SU-DHL-6 (cell line): ENCODE results near the gene FMNL1.

Experiments used
- H2AFZ ChIP-seq: fragments of 200-600 bp; sonication (generic); 2 replicates; pipeline ENCODE4 v1.6.1; 2014; ENCODE audit warnings: low read depth, mild to moderate bottlenecking, moderate library complexity, mixed read lengths, antibody characterized with exemption, low read length; ENCODE audit not compliant: severe bottlenecking
- H3F3A ChIP-seq: fragments of 200-600 bp; shearing (Covaris generic); 2 replicates; pipeline ENCODE4 v1.6.0; 2016; ENCODE audit warnings: antibody characterized with exemption, mild to moderate bottlenecking; ENCODE audit not compliant: insufficient read depth
- H3K27ac ChIP-seq: fragments of 200-600 bp; sonication (generic); 2 replicates; pipeline ENCODE4 v1.5.1; 2016; ENCODE audit warnings: low read depth, mild to moderate bottlenecking, low read length, moderate library complexity, mixed read lengths
- H3K27me3 ChIP-seq: fragments of 200-600 bp; sonication (generic), shearing (Covaris generic); 2 replicates; pipeline ENCODE4 v1.6.0; 2014; ENCODE audit warnings: mild to moderate bottlenecking, low read length
- H3K36me3 ChIP-seq: fragments of 200-600 bp; sonication (generic); 2 replicates; pipeline ENCODE4 v1.6.1; 2014; ENCODE audit warnings: mild to moderate bottlenecking, low read length, mixed read lengths
- H3K4me2 ChIP-seq: fragments of 300-600, 200-600 bp; shearing (Covaris generic), sonication (generic); 2 replicates; pipeline ENCODE4 v1.6.0; 2014; ENCODE audit warnings: low read length, low read depth, mild to moderate bottlenecking; ENCODE audit not compliant: poor library complexity, severe bottlenecking
- H3K4me3 ChIP-seq: fragments of 200-600 bp; sonication (generic); 2 replicates; pipeline ENCODE4 v1.5.1; 2014; ENCODE audit warnings: antibody characterized with exemption, low read length, mild to moderate bottlenecking, mixed read lengths; ENCODE audit not compliant: insufficient read depth, poor library complexity, severe bottlenecking
- H3K79me2 ChIP-seq: fragments of 200-600 bp; sonication (generic); 2 replicates; pipeline ENCODE4 v1.6.1; 2014; ENCODE audit warnings: mild to moderate bottlenecking, low read length, moderate library complexity; ENCODE audit not compliant: insufficient read depth
- H3K9ac ChIP-seq: fragments of 200-600 bp; sonication (generic); 2 replicates; pipeline ENCODE4 v1.7.0; 2014; ENCODE audit warnings: mild to moderate bottlenecking, low read length
- H3K9me2 ChIP-seq: fragments of 200-600 bp; sonication (generic); replicated peaks from 2 replicates; pipeline ENCODE4 v1.6.1; 2014; ENCODE audit warnings: low read length; ENCODE audit not compliant: insufficient read depth
- H3K9me3 ChIP-seq: fragments of 200-600 bp; sonication (generic); 2 replicates; pipeline ENCODE4 v1.6.1; 2014; ENCODE audit warnings: low read length, mixed read lengths; ENCODE audit not compliant: insufficient read depth
- H4K20me1 ChIP-seq: fragments of 200-600 bp; sonication (generic); 2 replicates; pipeline ENCODE4 v1.6.1; 2014; ENCODE audit warnings: low read depth, mild to moderate bottlenecking, antibody characterized with exemption, low read length, moderate library complexity, mixed read lengths
- CTCF ChIP-seq: fragments of 200-600 bp; sonication (generic); IDR thresholded peaks from one replicate; pipeline ENCODE4 v1.5.1; 2017; ENCODE audit warnings: antibody characterized with exemption, mild to moderate bottlenecking, low read length, moderate library complexity; ENCODE audit not compliant: insufficient read depth, poor library complexity, severe bottlenecking
- EZH2phosphoT487 ChIP-seq: fragments of 200-600 bp; sonication (generic), shearing (Covaris generic); conservative IDR thresholded peaks from 2 replicates; pipeline ENCODE4 v1.6.1; 2018; ENCODE audit warnings: mild to moderate bottlenecking, antibody characterized with exemption, low read length, moderate library complexity, mixed read lengths

Gene FMNL1

GRCh38 chr17:45270828-45271418, 49.2 kb downstream of the FMNL1 start:
- H3K36me3 ChIP-seq = no peaks in the 10 kb centered on the region
- no peak overlapping the region for H3K4me3 ChIP-seq
- H3K27ac ChIP-seq = no peak overlapping the region
- no peak overlapping the region for H2AFZ ChIP-seq
- H3K4me2 ChIP-seq = no peak overlapping the region
- H3K9me3 ChIP-seq = no peaks in the 10 kb centered on the region
- H4K20me1 ChIP-seq = no peaks in the 10 kb centered on the region
- peaks cover 2% of the 10 kb centered on the region; the same call in 1 of the 2 replicates for H3F3A ChIP-seq
- no peaks in the 10 kb centered on the region for H3K79me2 ChIP-seq
- no peaks in the 10 kb centered on the region for H3K27me3 ChIP-seq
- no peak overlapping the region for H3K9ac ChIP-seq
- H3K9me2 ChIP-seq = no peaks in the 10 kb centered on the region
- TF ChIP-seq EZH2phosphoT487 = no peak
- TF ChIP-seq CTCF = peak; percentile 60

GRCh38 chr17:45271603-45272002, 49.9 kb downstream of the FMNL1 start:
- TF ChIP-seq CTCF = no peak
- TF ChIP-seq EZH2phosphoT487 = no peak
- H3K36me3 ChIP-seq = no peaks in the 10 kb centered on the region

GRCh38 chr17:45273551-45273957, 51.9 kb downstream of the FMNL1 start:
- Histone ChIP-seq H3F3A (peaks cover 9% of the 10 kb centered on the region), H3K4me3 (no peak overlapping the region), H3K79me2 (no peaks in the 10 kb centered on the region), H3K9me2 (no peaks in the 10 kb centered on the region), H3K27ac (no peak overlapping the region), H3K27me3 (no peaks in the 10 kb centered on the region), H3K4me2 (no peak overlapping the region), H3K9ac (no peak overlapping the region), H4K20me1 (no peaks in the 10 kb centered on the region), H2AFZ (no peak overlapping the region), H3K36me3 (no peaks in the 10 kb centered on the region), H3K9me3 (no peaks in the 10 kb centered on the region)
- TF ChIP-seq EZH2phosphoT487 (no peak), CTCF (no peak)

More at GRCh38 chr17:45271603-45272002, 49.9 kb downstream of the FMNL1 start:
- no peaks in the 10 kb centered on the region for H3K9me2 ChIP-seq
- H3K27ac ChIP-seq = no peak overlapping the region
- H4K20me1 ChIP-seq = no peaks in the 10 kb centered on the region
- H3K27me3 ChIP-seq = no peaks in the 10 kb centered on the region
- no peak overlapping the region for H3K9ac ChIP-seq
- H2AFZ ChIP-seq = no peak overlapping the region
- H3K9me3 ChIP-seq = no peaks in the 10 kb centered on the region
- H3K79me2 ChIP-seq = no peaks in the 10 kb centered on the region
- H3F3A ChIP-seq = peaks cover 2% of the 10 kb centered on the region; the same call in 1 of the 2 replicates
- no peak overlapping the region for H3K4me3 ChIP-seq
- H3K4me2 ChIP-seq = no peak overlapping the region
